Common myeloid progenitor, CD34-positive (primary cell): ENCODE results near the gene TRPM1.

Experiments used
- CTCF ChIA-PET: fragments of 350-600 bp; sonication (Branson Sonifier 250); formaldehyde crosslinking; loops from one replicate; lab custom pipeline; 2021; ENCODE audit warnings: antibody characterized with exemption; lab: Charles Lee
- POLR2A ChIA-PET: fragments of 350-600 bp; sonication (Branson Sonifier 250); formaldehyde crosslinking; loops from one replicate; lab custom pipeline; 2021; ENCODE audit warnings: antibody characterized with exemption; lab: Charles Lee
- DNase-seq, 3 donors: peaks; one replicate each; pipeline versions ENCODE4 v3.0.0 to v3.0.0-alpha.2; 2013
- H3K27ac ChIP-seq, 2 experiments: 1 replicate in 1 of 2; 2 replicates in 1 of 2; pipeline ENCODE4 v1.7.0; 2013; ENCODE audit warnings: inconsistent platforms in 2 of 2, low read length in 2 of 2, mild to moderate bottlenecking in 2 of 2, low read depth in 1 of 2, moderate library complexity in 1 of 2; ENCODE audit not compliant: severe bottlenecking in 2 of 2, insufficient read depth in 1 of 2, poor library complexity in 1 of 2
- H3K27me3 ChIP-seq, 5 experiments: replicated peaks in 2 of 5; 1 replicate in 3 of 5; 2 replicates in 2 of 5; pipeline versions ENCODE4 v1.6.1 to v1.7.0; 2013; ENCODE audit warnings: low read length in 4 of 5, mild to moderate bottlenecking in 2 of 5, moderate library complexity in 2 of 5, inconsistent platforms in 1 of 5; ENCODE audit not compliant: insufficient read depth in 5 of 5, control insufficient read depth in 4 of 5
- H3K36me3 ChIP-seq, 4 experiments: 1 replicate in 2 of 4; 2 replicates in 2 of 4; pipeline versions ENCODE4 v1.6.1 to v1.7.0; 2013; ENCODE audit warnings: low read length in 3 of 4, control low read depth in 1 of 4, mild to moderate bottlenecking in 1 of 4; ENCODE audit not compliant: control insufficient read depth in 4 of 4, insufficient read depth in 4 of 4
- H3K4me1 ChIP-seq, 4 experiments: 1 replicate in 3 of 4; 2 replicates in 1 of 4; pipeline versions ENCODE4 v1.6.1 to v1.7.1; 2013; ENCODE audit warnings: low read length in 3 of 4, mild to moderate bottlenecking in 3 of 4, control low read depth in 1 of 4, inconsistent platforms in 1 of 4, moderate library complexity in 1 of 4; ENCODE audit not compliant: control insufficient read depth in 4 of 4, insufficient read depth in 4 of 4; ENCODE audit errors: control extremely low read depth in 1 of 4
- H3K4me3 ChIP-seq, 7 experiments: 1 replicate in 4 of 7; 2 replicates in 3 of 7; pipeline versions ENCODE4 v1.5.1 to v1.7.0; 2013; ENCODE audit warnings: mild to moderate bottlenecking in 7 of 7, low read length in 6 of 7, moderate library complexity in 6 of 7, inconsistent platforms in 2 of 7, low read depth in 2 of 7, control low read depth in 1 of 7; ENCODE audit not compliant: insufficient read depth in 4 of 7, control insufficient read depth in 1 of 7; ENCODE audit errors: extremely low read depth in 1 of 7
- H3K9me3 ChIP-seq, 5 experiments: 1 replicate in 4 of 5; 2 replicates in 1 of 5; pipeline versions ENCODE4 v1.6.1 to v1.7.1; 2013; ENCODE audit warnings: low read length in 4 of 5, mild to moderate bottlenecking in 2 of 5, inconsistent platforms in 1 of 5, low read depth in 1 of 5, moderate library complexity in 1 of 5; ENCODE audit not compliant: control insufficient read depth in 4 of 5, insufficient read depth in 2 of 5; ENCODE audit errors: control extremely low read depth in 1 of 5
- WGBS: methylation state at CpG from one replicate; pipeline ENCODE4 v1.1.5; 2013; ENCODE audit not compliant: insufficient coverage; 5-methylcytosine and 5-hydroxymethylcytosine counted together

TRPM1 gene

GRCh38 chr15:30969724-30970123 is 131.8 kb downstream of the TRPM1 start:
- Histone ChIP-seq H3K27ac (no peak overlapping the region), H3K4me1 (no peaks in the 10 kb centered on the region), H3K36me3 (peaks cover 16 to 45% (median 28%) of the 10 kb centered on the region in 4 experiments), H3K9me3 (no peaks in the 10 kb centered on the region), H3K27me3 (no peaks in the 10 kb centered on the region), H3K4me3 (no peak overlapping the region)
- no peak for DNase-seq
- POLR2A ChIA-PET, result no interaction called here
- WGBS, result 100% methylated on average over 1 of the region's 2 CpGs
- CTCF ChIA-PET, result interaction anchor here (1.1 kb wide), 1 partner anchor 159 kb away, joined by 3 read pairs; no protein-coding TSS in a partner anchor

DNA sequence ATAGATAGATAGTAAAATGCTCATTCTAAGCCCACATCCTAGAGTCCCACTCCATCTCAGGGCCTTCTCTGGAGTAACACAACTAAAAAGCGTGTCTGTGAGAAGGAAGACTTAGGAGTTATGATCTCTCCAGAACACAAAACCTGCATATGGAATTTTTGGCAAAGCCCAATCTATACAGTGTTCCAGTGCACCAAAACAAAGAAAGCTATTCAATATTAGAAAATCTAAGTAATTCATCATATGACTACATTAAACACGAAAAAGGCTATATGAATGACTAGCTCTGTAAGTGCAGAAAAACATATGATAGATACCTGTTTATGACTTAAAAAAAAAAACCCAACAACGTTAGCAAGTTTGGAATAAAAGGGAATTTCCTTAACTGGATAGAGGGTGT is 137.8 kb downstream of the TRPM1 start:
- ChIA-PET POLR2A (interaction anchor here (1.1 kb wide), 1 partner anchor 42 kb away, joined by 4 read pairs; no protein-coding TSS in a partner anchor), CTCF (interaction anchor here (1.4 to 1.9 kb wide), 2 partner anchors 16 to 21 kb away, joined by 4 to 5 read pairs; no protein-coding TSS in a partner anchor)
- no peak for DNase-seq
- H3K9me3 ChIP-seq, result no peaks in the 10 kb centered on the region
- WGBS, result 100% methylated on average over 1 of the region's 3 CpGs
- no peaks in the 10 kb centered on the region for H3K27me3 ChIP-seq
- no peak overlapping the region for H3K4me3 ChIP-seq
- H3K36me3 ChIP-seq, result peaks cover 11 to 47% (median 33%) of the 10 kb centered on the region in 4 experiments
- no peak overlapping the region for H3K27ac ChIP-seq
- no peaks in the 10 kb centered on the region for H3K4me1 ChIP-seq

- Histone ChIP-seq H3K9me3 (no peaks in the 10 kb centered on the region), H3K27ac (no peak overlapping the region), H3K4me1 (no peaks in the 10 kb centered on the region), H3K36me3 (peaks cover 18 to 54% (median 40%) of the 10 kb centered on the region in 4 experiments), H3K27me3 (no peaks in the 10 kb centered on the region), H3K4me3 (no peak overlapping the region)
- no peak for DNase-seq
- ChIA-PET CTCF (interaction anchor here (1.4 to 1.9 kb wide), 2 partner anchors 15 to 22 kb away, joined by 4 to 5 read pairs; no protein-coding TSS in a partner anchor), POLR2A (interaction anchor here (1.0 to 1.1 kb wide), 2 partner anchors 10 to 41 kb away, joined by 4 to 8 read pairs; no protein-coding TSS in a partner anchor)
- 92% methylated on average over 2 of the region's 3 CpGs for WGBS
Measured at GRCh38 chr15:30962659-30963058, 138.9 kb downstream of the TRPM1 start.

GRCh38 chr15:30962079-30962478 is 139.4 kb downstream of the TRPM1 start:
- ChIA-PET CTCF (interaction anchor here (1.4 to 2.1 kb wide), 2 partner anchors 18 to 23 kb away, joined by 4 to 5 read pairs; no protein-coding TSS in a partner anchor), POLR2A (interaction anchor here (1.0 kb wide), 1 partner anchor 9 kb away, joined by 8 read pairs; no protein-coding TSS in a partner anchor)
- Histone ChIP-seq H3K27me3 (no peaks in the 10 kb centered on the region), H3K4me3 (no peak overlapping the region), H3K36me3 (peaks cover 18 to 58% (median 41%) of the 10 kb centered on the region in 4 experiments), H3K9me3 (no peaks in the 10 kb centered on the region), H3K4me1 (no peaks in the 10 kb centered on the region), H3K27ac (no peak overlapping the region)
- DNase-seq, result peak in 2 of 3 donors; percentile 9 to 24

- CTCF ChIA-PET, result no interaction called here
- DNase-seq, result no peak
- H3K27ac ChIP-seq, result no peak overlapping the region
- H3K4me3 ChIP-seq, result no peak overlapping the region
- H3K4me1 ChIP-seq, result no peaks in the 10 kb centered on the region
- H3K36me3 ChIP-seq, result peaks cover 30 to 74% (median 45%) of the 10 kb centered on the region in 4 experiments
- H3K27me3 ChIP-seq, result no peaks in the 10 kb centered on the region
- 100% methylated on average over 4 of the region's 5 CpGs for WGBS
- H3K9me3 ChIP-seq, result no peaks in the 10 kb centered on the region
- POLR2A ChIA-PET, result interaction anchor here (0.6 kb wide), 1 partner anchor 7 kb away, joined by 3 read pairs; no protein-coding TSS in a partner anchor
Measured at GRCh38 chr15:30958219-30958618, 143.3 kb downstream of the TRPM1 start.

GRCh38 chr15:30956216-30957124 is 145.1 kb downstream of the TRPM1 start:
- no peak for DNase-seq
- Histone ChIP-seq H3K27me3 (no peaks in the 10 kb centered on the region), H3K36me3 (peaks cover 32 to 81% (median 52%) of the 10 kb centered on the region in 4 experiments), H3K4me3 (no peak overlapping the region), H3K9me3 (peaks cover 0 to 1% (median 0%) of the 10 kb centered on the region in 5 experiments), H3K4me1 (no peaks in the 10 kb centered on the region), H3K27ac (no peak overlapping the region)
- CTCF ChIA-PET, result no interaction called here
- POLR2A ChIA-PET, result no interaction called here
- WGBS, result 96% methylated on average over 4 of the region's 6 CpGs
